KMS-11 (cell line): Measurements from ENCODE around the gene OR4D1.

Source experiments
- H2AFZ ChIP-seq: fragments of 200-600 bp; sonication (generic); 2 replicates; pipeline ENCODE4 v1.6.1; 2016; ENCODE audit warnings: antibody characterized with exemption, mixed run types, low read depth
- H3K27ac ChIP-seq: fragments of 200-600 bp; sonication (generic); 2 replicates; pipeline ENCODE4 v1.6.1; 2016; ENCODE audit warnings: mild to moderate bottlenecking, mixed run types
- H3K27me3 ChIP-seq: fragments of 200-600 bp; sonication (generic); 2 replicates; pipeline ENCODE4 v1.6.1; 2017; ENCODE audit warnings: mild to moderate bottlenecking, low read depth, mixed run types, moderate library complexity; ENCODE audit not compliant: insufficient read depth
- H3K36me3 ChIP-seq: fragments of 200-600 bp; sonication (generic); 2 replicates; pipeline ENCODE4 v1.6.1; 2017; ENCODE audit warnings: mild to moderate bottlenecking, mixed run types; ENCODE audit not compliant: insufficient read depth
- H3K4me1 ChIP-seq: fragments of 200-600 bp; sonication (generic); 2 replicates; pipeline ENCODE4 v1.6.1; 2016; ENCODE audit warnings: mild to moderate bottlenecking, low read depth, mixed run types; ENCODE audit not compliant: poor library complexity, severe bottlenecking
- H3K4me2 ChIP-seq: fragments of 200-600 bp; sonication (generic); 2 replicates; pipeline ENCODE4 v1.7.0; 2016; ENCODE audit warnings: mild to moderate bottlenecking, mixed run types
- H3K4me3 ChIP-seq: fragments of 200-600 bp; sonication (generic); IDR thresholded peaks from 2 replicates; pipeline ENCODE4 v1.6.1; 2017; ENCODE audit warnings: low read depth, low read length, mixed read lengths; ENCODE audit not compliant: insufficient read depth
- H3K79me2 ChIP-seq: fragments of 200-600 bp; sonication (generic); 2 replicates; pipeline ENCODE4 v1.6.1; 2016; ENCODE audit warnings: low read depth, mixed run types; ENCODE audit not compliant: insufficient read depth
- H3K9ac ChIP-seq: fragments of 200-600 bp; sonication (generic); 2 replicates; pipeline ENCODE4 v1.6.1; 2016; ENCODE audit warnings: mild to moderate bottlenecking, mixed run types
- H4K20me1 ChIP-seq: fragments of 200-600 bp; sonication (generic); 2 replicates; pipeline ENCODE4 v1.6.1; 2016; ENCODE audit warnings: mild to moderate bottlenecking, mixed run types; ENCODE audit not compliant: insufficient read depth
- CTCF ChIP-seq: fragments of 200-600 bp; sonication (generic); conservative IDR thresholded peaks from 2 replicates; pipeline ENCODE4 v1.6.1; 2017; ENCODE audit warnings: low read depth, mild to moderate bottlenecking, antibody characterized with exemption, low read length, moderate library complexity, mixed read lengths

Gene OR4D1

GRCh38 chr17:58204796-58205195, 56.6 kb downstream of the OR4D1 start:
- Histone ChIP-seq H3K36me3 (no peaks in the 10 kb centered on the region), H3K4me1 (no peaks in the 10 kb centered on the region), H4K20me1 (no peaks in the 10 kb centered on the region), H3K4me3 (no peak overlapping the region), H3K27ac (no peak overlapping the region), H3K9ac (no peak overlapping the region), H3K79me2 (no peaks in the 10 kb centered on the region), H2AFZ (no peak overlapping the region), H3K4me2 (no peak overlapping the region), H3K27me3 (no peaks in the 10 kb centered on the region)
- no peak for TF ChIP-seq CTCF

- H3K4me3 ChIP-seq: no peak overlapping the region
- no peak overlapping the region for H3K27ac ChIP-seq
- no peak overlapping the region for H3K4me2 ChIP-seq
- H3K36me3 ChIP-seq: no peaks in the 10 kb centered on the region
- no peak for TF ChIP-seq CTCF
- H3K9ac ChIP-seq: no peak overlapping the region
- no peaks in the 10 kb centered on the region for H3K79me2 ChIP-seq
- H3K4me1 ChIP-seq: no peaks in the 10 kb centered on the region
- H4K20me1 ChIP-seq: no peaks in the 10 kb centered on the region
- H2AFZ ChIP-seq: no peak overlapping the region
- H3K27me3 ChIP-seq: no peaks in the 10 kb centered on the region
Measured at GRCh38 chr17:58205936-58206335, 57.8 kb downstream of the OR4D1 start.

- H2AFZ ChIP-seq: no peak overlapping the region
- no peak overlapping the region for H3K4me2 ChIP-seq
- H3K79me2 ChIP-seq: no peaks in the 10 kb centered on the region
- no peak for TF ChIP-seq CTCF
- H4K20me1 ChIP-seq: no peaks in the 10 kb centered on the region
- H3K27ac ChIP-seq: no peak overlapping the region
- no peak overlapping the region for H3K4me3 ChIP-seq
- no peaks in the 10 kb centered on the region for H3K27me3 ChIP-seq
- no peak overlapping the region for H3K9ac ChIP-seq
- H3K4me1 ChIP-seq: no peaks in the 10 kb centered on the region
- no peaks in the 10 kb centered on the region for H3K36me3 ChIP-seq
Measured at GRCh38 chr17:58207451-58207850, 59.3 kb downstream of the OR4D1 start.

GRCh38 chr17:58208344-58208743, 60.2 kb downstream of the OR4D1 start:
- Histone ChIP-seq H3K4me3 (no peak overlapping the region), H3K4me2 (no peak overlapping the region), H3K9ac (no peak overlapping the region), H3K27me3 (no peaks in the 10 kb centered on the region), H3K27ac (no peak overlapping the region), H3K4me1 (no peaks in the 10 kb centered on the region), H2AFZ (no peak overlapping the region), H3K36me3 (no peaks in the 10 kb centered on the region), H3K79me2 (no peaks in the 10 kb centered on the region), H4K20me1 (no peaks in the 10 kb centered on the region)
- TF ChIP-seq CTCF: no peak
